ENCODE measurements around the gene FRMD4B.

The FRMD4B gene

GRCh38 chr3:69309814-69310213 lies 76.1 kb downstream of the FRMD4B start:
- TF ChIP-seq GATA2 (IDR thresholded peaks at IDR 0.05; ENCODE audit: low read depth, low read length) = no peak
- no peak for TF ChIP-seq GATA3 (IDR thresholded peaks at IDR 0.05; ENCODE audit: low read depth, low read length)

GRCh38 chr3:69306239-69307185 lies 79.4 kb downstream of the FRMD4B start:
- TF ChIP-seq GATA2 (IDR thresholded peaks at IDR 0.05; ENCODE audit: low read depth, low read length) (no peak), GATA3 (IDR thresholded peaks at IDR 0.05; ENCODE audit: low read depth, low read length) (no peak)

GRCh38 chr3:69305011-69305410 lies 80.9 kb downstream of the FRMD4B start:
- TF ChIP-seq GATA3 (IDR thresholded peaks at IDR 0.05; ENCODE audit: low read depth, low read length) (no peak), GATA2 (IDR thresholded peaks at IDR 0.05; ENCODE audit: low read depth, low read length) (no peak)

GRCh38 chr3:69304396-69304795 lies 81.5 kb downstream of the FRMD4B start:
- TF ChIP-seq GATA2 (IDR thresholded peaks at IDR 0.05; ENCODE audit: low read depth, low read length) = no peak
- no peak for TF ChIP-seq GATA3 (IDR thresholded peaks at IDR 0.05; ENCODE audit: low read depth, low read length)

GRCh38 chr3:69300296-69300695 lies 85.6 kb downstream of the FRMD4B start:
- TF ChIP-seq GATA2 (IDR thresholded peaks at IDR 0.05; ENCODE audit: low read depth, low read length) = no peak
- no peak for TF ChIP-seq GATA3 (IDR thresholded peaks at IDR 0.05; ENCODE audit: low read depth, low read length)

GRCh38 chr3:69299344-69299743 lies 86.5 kb downstream of the FRMD4B start:
- TF ChIP-seq GATA2 (IDR thresholded peaks at IDR 0.05; ENCODE audit: low read depth, low read length) = no peak

GRCh38 chr3:69297501-69297900 lies 88.4 kb downstream of the FRMD4B start:
- TF ChIP-seq GATA2 (IDR thresholded peaks at IDR 0.05; ENCODE audit: low read depth, low read length) (peak; percentile 78), GATA3 (IDR thresholded peaks at IDR 0.05; ENCODE audit: low read depth, low read length) (no peak)

GRCh38 chr3:69296995-69297394 lies 88.9 kb downstream of the FRMD4B start:
- no peak for TF ChIP-seq GATA2 (IDR thresholded peaks at IDR 0.05; ENCODE audit: low read depth, low read length)
- TF ChIP-seq GATA3 (IDR thresholded peaks at IDR 0.05; ENCODE audit: low read depth, low read length) = no peak

- TF ChIP-seq GATA3 (IDR thresholded peaks at IDR 0.05; ENCODE audit: low read depth, low read length) = no peak
- no peak for TF ChIP-seq GATA2 (IDR thresholded peaks at IDR 0.05; ENCODE audit: low read depth, low read length)
Observed at GRCh38 chr3:69294014-69294766, 91.7 kb downstream of the FRMD4B start.

- TF ChIP-seq GATA3 (IDR thresholded peaks at IDR 0.05; ENCODE audit: low read depth, low read length) = no peak
- no peak for TF ChIP-seq GATA2 (IDR thresholded peaks at IDR 0.05; ENCODE audit: low read depth, low read length)
Observed at GRCh38 chr3:69292959-69293574, 92.8 kb downstream of the FRMD4B start.

GRCh38 chr3:69292185-69292584 lies 93.7 kb downstream of the FRMD4B start:
- TF ChIP-seq GATA2 (IDR thresholded peaks at IDR 0.05; ENCODE audit: low read depth, low read length) (no peak), GATA3 (IDR thresholded peaks at IDR 0.05; ENCODE audit: low read depth, low read length) (no peak)

GRCh38 chr3:69290430-69290829 lies 95.5 kb downstream of the FRMD4B start:
- TF ChIP-seq GATA2 (IDR thresholded peaks at IDR 0.05; ENCODE audit: low read depth, low read length) (no peak), GATA3 (IDR thresholded peaks at IDR 0.05; ENCODE audit: low read depth, low read length) (no peak)

GRCh38 chr3:69290006-69290405 lies 95.9 kb downstream of the FRMD4B start:
- TF ChIP-seq GATA2 (IDR thresholded peaks at IDR 0.05; ENCODE audit: low read depth, low read length) = no peak
- no peak for TF ChIP-seq GATA3 (IDR thresholded peaks at IDR 0.05; ENCODE audit: low read depth, low read length)

- TF ChIP-seq GATA3 (IDR thresholded peaks at IDR 0.05; ENCODE audit: low read depth, low read length) (no peak), GATA2 (IDR thresholded peaks at IDR 0.05; ENCODE audit: low read depth, low read length) (no peak)
Observed at GRCh38 chr3:69288161-69288895, 97.6 kb downstream of the FRMD4B start.
